A549 (cell line): ENCODE measurements around the gene LRFN2. TPM values are rescaled to one million over a fixed set of nuclear protein-coding genes. Genes with fewer than 3 reads are reported as not detected.
A peak's percentile ranks its signal among the peaks of the same experiment; 100 is the strongest.

Experiments used
- ATAC-seq, 2 experiments: fragments of 200-7000 bp in 1 of 2; fragments of >200 bp in 1 of 2; cut with Nextera tagmentation in 1 of 2; cut with Tn5 transposase in 1 of 2; 3 replicates each; pipeline versions ENCODE4 v1.8.0 to v1.9.1; 2018 to 2020; ENCODE audit warnings: mild to moderate bottlenecking in 1 of 2, moderate library complexity in 1 of 2
- CTCF ChIA-PET: fragments of 300-600 bp; sonication (Branson Sonifier 250); formaldehyde crosslinking; extraction: SDS; loops from one replicate; lab custom pipeline; 2021; ENCODE audit warnings: antibody characterized with exemption, inconsistent platforms; lab: Yijun Ruan, JAX
- POLR2A ChIA-PET: fragments of 350-600 bp; formaldehyde crosslinking; extraction: SDS; loops from one replicate; lab custom pipeline; 2021; ENCODE audit warnings: antibody characterized with exemption, inconsistent platforms; lab: Yijun Ruan, JAX
- DNase-seq, 2 experiments: peaks; one replicate each; pipeline versions ENCODE4 v3.0.0 to v3.0.0-alpha.2; 2011 to 2016; ENCODE audit warnings: low read depth in 1 of 2, low spot score in 1 of 2
- FAIRE-seq: peaks from 2 replicates; lab custom pipeline; 2011; peaks lifted over from hg19 to GRCh38; lab: Jason Lieb, UNC
- H3K27ac ChIP-seq, 2 experiments: fragments of >200 bp; sonication (Bioruptor Twin); formaldehyde crosslinking; 3 replicates each; pipeline ENCODE4 v1.5.1; 2016 to 2017
- H3K4me1 ChIP-seq: fragments of >200 bp; sonication (Bioruptor Twin); formaldehyde crosslinking; 3 replicates; pipeline ENCODE4 v1.6.1; 2016
- H3K4me2 ChIP-seq: fragments of >200 bp; sonication (Bioruptor Twin); formaldehyde crosslinking; 3 replicates; pipeline ENCODE4 v1.6.1; 2016
- H3K4me3 ChIP-seq: fragments of >200 bp; sonication (Bioruptor Twin); formaldehyde crosslinking; 3 replicates; pipeline ENCODE4 v1.5.1; 2016
- H3K9me3 ChIP-seq: fragments of >200 bp; sonication (Bioruptor Twin); formaldehyde crosslinking; 3 replicates; pipeline ENCODE4 v1.6.1; 2016
- CEBPB ChIP-seq, 2 experiments: fragments of >200 bp in 1 of 2; sonication (Bioruptor Twin) in 1 of 2; formaldehyde crosslinking in 1 of 2; IDR thresholded peaks; 2 replicates each; pipeline ENCODE4 v1.6.1; 2012 to 2016
- CTCF ChIP-seq: fragments of >200 bp; sonication (Bioruptor Twin); formaldehyde crosslinking; IDR thresholded peaks from 3 replicates; pipeline ENCODE4 v1.5.1; 2016
- E2F6 ChIP-seq: IDR thresholded peaks from 2 replicates; pipeline ENCODE4 v1.6.1; 2012; ENCODE audit warnings: low read depth, borderline replicate concordance
- EP300 ChIP-seq, 2 experiments: fragments of >200 bp; sonication (Bioruptor Twin); formaldehyde crosslinking; IDR thresholded peaks; 2 replicates in 1 of 2; 3 replicates in 1 of 2; pipeline ENCODE4 v1.6.1; 2016 to 2017
- JUNB ChIP-seq: fragments of >200 bp; sonication (Bioruptor Twin); formaldehyde crosslinking; IDR thresholded peaks from 2 replicates; pipeline ENCODE4 v1.6.1; 2016
- MAFK ChIP-seq: fragments of 450-650 bp; IDR thresholded peaks from 2 replicates; pipeline ENCODE4 v1.6.1; 2014; ENCODE audit not compliant: partially characterized antibody
- NFE2L2 ChIP-seq: fragments of 150-350 bp; conservative IDR thresholded peaks from 2 replicates; pipeline ENCODE4 v1.6.1; 2014; ENCODE audit warnings: low read length
- NR3C1 ChIP-seq: fragments of >200 bp; sonication (Bioruptor Twin); formaldehyde crosslinking; IDR thresholded peaks from 3 replicates; pipeline ENCODE4 v1.6.1; 2017
- RAD21 ChIP-seq, 2 experiments: fragments of >200 bp in 1 of 2; sonication (Bioruptor Twin) in 1 of 2; formaldehyde crosslinking in 1 of 2; IDR thresholded peaks in 1 of 2; conservative IDR thresholded peaks in 1 of 2; 2 replicates in 1 of 2; 3 replicates in 1 of 2; pipeline ENCODE4 v1.6.1; 2012 to 2018; ENCODE audit warnings: inconsistent platforms in 1 of 2
- REST ChIP-seq: fragments of 200-600 bp; sonication (generic); IDR thresholded peaks from 2 replicates; pipeline ENCODE4 v1.6.1; 2016; ENCODE audit warnings: antibody characterized with exemption, mild to moderate bottlenecking, moderate library complexity
- RFX5 ChIP-seq: fragments of 450-650 bp; IDR thresholded peaks from 2 replicates; pipeline ENCODE4 v1.7.1; 2014; ENCODE audit warnings: antibody characterized with exemption, mild to moderate bottlenecking, moderate library complexity
- TFCP2L1 ChIP-seq: fragments of 250-450 bp; sonication (Bioruptor Pico); IDR thresholded peaks from 2 replicates; pipeline ENCODE4 v1.5.0; 2021; ENCODE audit warnings: mild to moderate bottlenecking
- ZSCAN20 ChIP-seq: fragments of 250-450 bp; sonication (Bioruptor Pico); IDR thresholded peaks from 2 replicates; pipeline ENCODE4 v1.8.0; 2022; ENCODE audit warnings: mild to moderate bottlenecking, moderate library complexity
- WGBS: methylation state at CpG from one replicate; pipeline ENCODE4 v1.1.6; 2017; ENCODE audit errors: missing lambda C conversion rate; 5-methylcytosine and 5-hydroxymethylcytosine counted together
- polyA plus RNA-seq, 4 experiments: library from polyadenylated mRNA; depleted of rRNA in 3 of 4; stranded (reverse); fragments of >200 nt; fragmentation: RNase III in 1 of 4; extraction: RNeasy Plus Mini Kit Qiagen cat#74134 plus additional on column Dnase treatment in 1 of 4; gene quantifications; 2 replicates in 3 of 4; 3 replicates in 1 of 4; pipeline ENCODE4 v1.2.3, GENCODE V29; 2011 to 2017
- TF ChIP-seq, protein P1 (sequence below): fragments of 450-650 bp; IDR thresholded peaks from 2 replicates; pipeline ENCODE4 v1.6.1; 2014; ENCODE audit warnings: antibody characterized with exemption

Gene LRFN2
- polyA plus RNA-seq, 2 of the 4 experiments (the other 2 are of a cell fraction), result not detected

DNA sequence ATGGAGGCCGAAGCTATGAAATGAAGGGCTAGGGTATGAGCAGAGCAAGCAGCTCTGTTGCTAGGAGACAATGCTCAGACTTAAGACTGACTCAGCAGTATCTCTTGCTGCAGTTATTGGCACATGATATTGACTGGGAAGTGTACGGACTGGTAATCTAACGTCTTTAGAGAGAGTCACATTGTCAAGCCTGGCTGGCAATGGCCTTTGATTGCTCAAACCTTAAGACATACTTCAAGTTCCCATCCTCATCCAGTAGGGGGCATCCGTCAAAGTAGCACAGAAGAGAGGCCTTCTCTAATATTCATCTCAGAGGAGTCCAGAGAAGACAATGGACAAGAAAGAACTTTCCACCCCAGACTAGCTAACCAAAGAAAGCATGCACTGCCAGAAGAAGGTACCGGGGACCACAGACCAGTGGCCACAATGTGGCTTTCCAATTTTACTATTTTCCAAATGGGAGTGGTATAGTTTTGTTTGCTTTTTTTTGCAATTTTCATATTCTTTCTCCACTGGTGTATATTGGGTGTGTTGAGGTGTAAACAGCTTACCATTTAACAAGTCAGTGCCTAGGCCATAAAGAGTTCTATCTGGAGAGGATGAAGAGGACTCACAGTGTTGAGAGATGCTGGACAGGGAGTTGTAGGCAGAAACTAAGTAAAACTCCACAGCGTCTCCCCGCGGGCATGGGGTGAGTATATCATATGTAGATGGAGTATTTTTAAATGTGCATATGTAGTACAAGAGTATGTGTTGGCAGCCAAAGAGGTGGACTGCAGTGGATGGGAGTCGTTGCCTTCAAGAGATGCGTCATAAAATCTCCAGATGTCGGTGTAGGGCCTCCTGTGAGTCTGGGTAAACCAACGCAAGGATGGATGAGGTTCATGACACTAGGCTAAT lies 36.7 kb downstream of the LRFN2 start:
- POLR2A ChIA-PET, result no interaction called here

GRCh38 chr6:40545954-40546353 lies 41.2 kb downstream of the LRFN2 start:
- H3K27ac ChIP-seq, result no peak overlapping the region
- TF ChIP-seq TFCP2L1 (CRISPR knock-in tag) (no peak), JUNB (no peak), EP300 (IDR thresholded peaks at IDR 0.05) (no peak), ZSCAN20 (CRISPR knock-in tag) (no peak), CEBPB (IDR thresholded peaks at IDR 0.05) (no peak)
- ATAC-seq (no peak), DNase-seq (no peak), FAIRE-seq (no peak)
- no peaks in the 10 kb centered on the region for H3K4me1 ChIP-seq
- POLR2A ChIA-PET, result no interaction called here
- H3K4me3 ChIP-seq, result no peak overlapping the region
- CTCF ChIA-PET, result interaction anchor here (1.9 kb wide), 1 partner anchor 11 kb away, joined by 4 read pairs; no protein-coding TSS in a partner anchor
- H3K4me2 ChIP-seq, result no peak overlapping the region
- no peaks in the 10 kb centered on the region for H3K9me3 ChIP-seq
- WGBS, result 53% methylated on average over 5 of the region's 6 CpGs

More for the DNA sequence above, 36.7 kb downstream of the LRFN2 start:
- no peak overlapping the region for H3K4me3 ChIP-seq
- no peaks in the 10 kb centered on the region for H3K4me1 ChIP-seq
- FAIRE-seq, result no peak
- ATAC-seq, result peak in 1 of 2 experiments; percentile 71; a peak in 4 of 6 replicates
- H3K27ac ChIP-seq, result no peak overlapping the region
- TF ChIP-seq E2F6, result no peak
- peak; percentile 39 for TF ChIP-seq CTCF
- peak; percentile 22 for TF ChIP-seq MAFK
- TF ChIP-seq RAD21 (conservative IDR thresholded peaks at IDR 0.05 in 1 of 2, IDR thresholded peaks at IDR 0.05 in 1 of 2), result peak in 1 of 2 experiments; percentile 39; a peak in 2 of 5 replicates
- no peaks in the 10 kb centered on the region for H3K9me3 ChIP-seq
- no peak overlapping the region for H3K4me2 ChIP-seq
- peak; percentile 5 to 53 for DNase-seq
- WGBS, result 63% methylated on average over 12 of the region's 12 CpGs
- CTCF ChIA-PET, result interaction anchor here (0.7 to 1.9 kb wide), 3 partner anchors 11 to 477 kb away, joined by 3 to 7 read pairs (median 3); no protein-coding TSS in a partner anchor

GRCh38 chr6:40543776-40544175 lies 43.4 kb downstream of the LRFN2 start:
- no peak for TF ChIP-seq RFX5
- TF ChIP-seq REST, result no peak
- TF ChIP-seq NR3C1, result no peak
- no peak for TF ChIP-seq CTCF
- TF ChIP-seq, protein P1, sequence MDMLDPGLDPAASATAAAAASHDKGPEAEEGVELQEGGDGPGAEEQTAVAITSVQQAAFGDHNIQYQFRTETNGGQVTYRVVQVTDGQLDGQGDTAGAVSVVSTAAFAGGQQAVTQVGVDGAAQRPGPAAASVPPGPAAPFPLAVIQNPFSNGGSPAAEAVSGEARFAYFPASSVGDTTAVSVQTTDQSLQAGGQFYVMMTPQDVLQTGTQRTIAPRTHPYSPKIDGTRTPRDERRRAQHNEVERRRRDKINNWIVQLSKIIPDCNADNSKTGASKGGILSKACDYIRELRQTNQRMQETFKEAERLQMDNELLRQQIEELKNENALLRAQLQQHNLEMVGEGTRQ, result no peak
- TF ChIP-seq NFE2L2, result no peak
- DNase-seq (no peak), ATAC-seq (no peak), FAIRE-seq (no peak)
- ChIA-PET POLR2A (no interaction called here), CTCF (no interaction called here)
- H3K4me1 ChIP-seq, result no peaks in the 10 kb centered on the region
- no CpG with 5 or more reads among the region's 2 CpGs for WGBS
- H3K9me3 ChIP-seq, result no peaks in the 10 kb centered on the region
- H3K4me2 ChIP-seq, result no peak overlapping the region
- H3K4me3 ChIP-seq, result no peak overlapping the region
- no peak overlapping the region for H3K27ac ChIP-seq
